A204.1 (cell line): ENCODE data around the gene USP5.
A peak's percentile ranks its signal among the peaks of the same experiment; 100 is the strongest.
"Not testable (repeated sequence)": the region's sequence is repeated elsewhere in the genome, so short reads cannot be mapped to it uniquely, and the experiment has no call there.

Source experiments
- FAIRE-seq: peaks from 2 replicates; lab custom pipeline; 2012; peaks lifted over from hg19 to GRCh38; lab: Jason Lieb, UNC

The USP5 gene

DNA sequence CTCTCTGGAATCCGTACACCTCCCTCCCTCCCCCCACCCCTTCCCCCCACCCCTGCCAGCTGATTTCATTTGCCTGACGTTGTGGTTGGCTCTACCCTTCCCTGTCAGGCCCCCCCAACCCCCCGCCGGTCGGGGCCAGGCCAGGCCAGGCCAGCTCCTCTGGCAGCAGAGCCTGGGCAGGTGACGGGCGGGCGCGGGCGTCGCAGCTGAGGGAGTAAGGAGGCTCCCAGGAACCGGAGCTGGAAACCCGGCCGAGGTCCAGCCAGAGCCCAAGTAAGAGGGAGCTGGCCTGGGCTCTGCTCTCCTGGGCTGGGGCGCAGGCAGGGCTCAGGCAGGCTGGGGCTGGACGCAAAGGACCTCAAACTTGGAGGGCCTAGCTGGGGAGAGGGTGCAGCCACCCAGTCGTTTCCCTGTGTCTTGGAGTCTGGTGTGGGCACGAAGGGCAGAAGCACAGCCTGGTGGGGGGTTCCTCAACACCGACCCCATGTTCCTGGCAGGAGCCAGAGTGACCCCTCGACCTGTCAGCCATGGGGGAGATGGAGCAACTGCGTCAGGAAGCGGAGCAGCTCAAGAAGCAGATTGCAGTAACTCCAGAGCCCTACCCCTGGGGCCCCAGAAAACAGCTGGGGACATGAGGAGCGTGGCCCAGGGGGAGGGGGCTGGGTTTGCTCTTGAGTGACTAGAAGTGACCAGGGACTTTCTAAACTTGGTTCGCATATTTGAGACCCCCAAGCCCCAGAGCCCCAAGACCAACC lies 11.0 kb upstream of the USP5 start, which contains the start of gene GNB3:
TSS of gene GNB3 (plus strand) at position 165 of the 755 bp plus-strand sequence. CDS start at position 528, 363 bp downstream.
- no peak for FAIRE-seq

DNA sequence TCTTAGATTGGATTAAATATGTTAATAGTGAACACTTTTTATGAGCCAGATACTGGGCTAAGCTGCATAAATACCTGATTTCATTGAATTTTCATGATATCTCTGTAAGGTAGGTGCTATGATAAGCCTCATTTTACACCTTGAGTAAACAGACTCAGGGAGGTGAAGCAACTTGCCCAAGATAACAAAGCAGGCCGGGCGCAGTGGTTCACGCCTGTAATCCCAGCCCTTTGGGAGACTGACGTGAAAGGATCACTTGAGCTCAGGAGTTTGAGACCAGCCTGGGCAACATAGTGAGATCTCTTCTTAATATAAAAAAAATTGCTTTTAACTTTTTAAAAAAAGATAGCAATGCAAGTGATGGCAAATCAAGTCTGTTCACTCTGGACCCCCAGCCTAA lies 9.9 kb upstream of the USP5 start:
- no peak for FAIRE-seq

DNA sequence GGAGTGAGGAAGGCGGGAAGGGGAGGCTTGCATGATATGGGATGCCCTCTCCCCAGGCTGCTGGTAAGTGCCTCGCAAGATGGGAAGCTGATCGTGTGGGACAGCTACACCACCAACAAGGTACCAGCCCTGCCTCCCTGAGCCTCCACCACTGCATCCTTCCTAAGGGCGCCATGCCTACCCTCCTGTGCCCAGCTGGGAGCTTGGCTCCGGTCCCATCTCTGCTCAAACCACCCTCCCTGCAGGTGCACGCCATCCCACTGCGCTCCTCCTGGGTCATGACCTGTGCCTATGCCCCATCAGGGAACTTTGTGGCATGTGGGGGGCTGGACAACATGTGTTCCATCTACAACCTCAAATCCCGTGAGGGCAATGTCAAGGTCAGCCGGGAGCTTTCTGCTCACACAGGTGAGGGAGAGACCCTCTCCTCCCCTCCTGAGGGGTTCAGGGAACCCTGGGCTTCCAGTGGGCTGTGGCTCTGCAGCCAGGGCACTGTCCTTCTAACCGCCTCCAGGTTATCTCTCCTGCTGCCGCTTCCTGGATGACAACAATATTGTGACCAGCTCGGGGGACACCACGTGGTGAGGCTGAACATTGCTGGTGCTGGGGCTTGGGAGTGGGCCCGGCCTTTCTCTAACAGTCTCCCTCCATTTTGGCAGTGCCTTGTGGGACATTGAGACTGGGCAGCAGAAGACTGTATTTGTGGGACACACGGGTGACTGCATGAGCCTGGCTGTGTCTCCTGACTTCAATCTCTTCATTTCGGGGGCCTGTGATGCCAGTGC lies 8.6 kb upstream of the USP5 start:
- FAIRE-seq, result no peak

DNA sequence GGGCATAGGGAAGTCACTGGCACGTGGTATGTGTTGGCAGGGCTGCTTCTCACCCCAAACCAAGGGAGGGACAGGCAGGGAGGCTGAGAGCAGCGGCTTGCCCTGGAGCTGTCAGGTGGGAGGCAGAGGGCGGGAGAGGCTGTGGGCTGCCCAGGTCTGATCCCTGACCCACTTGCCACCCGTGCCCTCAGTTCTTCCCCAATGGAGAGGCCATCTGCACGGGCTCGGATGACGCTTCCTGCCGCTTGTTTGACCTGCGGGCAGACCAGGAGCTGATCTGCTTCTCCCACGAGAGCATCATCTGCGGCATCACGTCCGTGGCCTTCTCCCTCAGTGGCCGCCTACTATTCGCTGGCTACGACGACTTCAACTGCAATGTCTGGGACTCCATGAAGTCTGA lies 6.6 kb upstream of the USP5 start:
- FAIRE-seq, result no peak

DNA sequence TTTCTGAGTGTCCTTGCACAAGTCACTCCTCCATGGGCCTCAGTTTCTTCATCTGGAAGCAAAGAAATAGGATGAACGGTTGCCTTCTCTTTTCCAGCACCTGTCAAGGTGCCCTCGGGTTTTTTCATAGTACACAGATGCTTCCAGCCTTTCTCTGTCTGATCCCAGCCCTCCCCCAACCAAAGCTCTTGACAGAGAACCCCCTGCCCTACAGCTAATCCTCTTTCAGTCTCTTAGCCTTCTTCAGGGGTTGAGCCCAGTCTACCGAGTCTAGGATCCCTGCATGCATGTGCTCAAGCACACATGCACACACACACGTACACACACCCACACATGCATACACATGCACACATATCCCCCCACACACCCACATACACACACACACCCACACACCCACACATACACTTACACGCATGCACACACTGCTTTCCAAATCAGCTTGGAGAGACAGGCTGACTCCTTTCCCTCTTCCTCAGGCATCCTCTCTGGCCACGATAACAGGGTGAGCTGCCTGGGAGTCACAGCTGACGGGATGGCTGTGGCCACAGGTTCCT lies 5.6 kb upstream of the USP5 start:
- no peak for FAIRE-seq

DNA sequence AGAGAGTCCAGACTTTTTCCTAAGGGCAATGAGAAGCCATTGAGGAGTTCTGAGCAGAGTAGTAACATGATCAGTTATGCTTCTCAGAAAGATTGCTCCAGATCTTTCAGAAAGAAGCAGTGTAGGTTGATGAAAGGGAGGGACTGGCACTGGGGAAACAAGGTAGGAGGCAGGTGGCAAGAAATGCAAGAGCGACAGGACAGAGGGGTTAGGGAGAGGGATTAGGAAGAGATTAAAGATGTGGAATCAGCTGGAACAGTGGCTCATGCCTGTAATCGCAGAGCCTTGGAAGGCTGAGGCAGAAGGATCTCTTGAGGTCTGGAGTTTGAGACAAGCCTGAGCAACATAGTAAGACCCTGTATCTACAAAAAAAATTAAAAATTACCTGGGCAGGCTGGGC lies 4.3 kb upstream of the USP5 start:
- FAIRE-seq, result no peak

DNA sequence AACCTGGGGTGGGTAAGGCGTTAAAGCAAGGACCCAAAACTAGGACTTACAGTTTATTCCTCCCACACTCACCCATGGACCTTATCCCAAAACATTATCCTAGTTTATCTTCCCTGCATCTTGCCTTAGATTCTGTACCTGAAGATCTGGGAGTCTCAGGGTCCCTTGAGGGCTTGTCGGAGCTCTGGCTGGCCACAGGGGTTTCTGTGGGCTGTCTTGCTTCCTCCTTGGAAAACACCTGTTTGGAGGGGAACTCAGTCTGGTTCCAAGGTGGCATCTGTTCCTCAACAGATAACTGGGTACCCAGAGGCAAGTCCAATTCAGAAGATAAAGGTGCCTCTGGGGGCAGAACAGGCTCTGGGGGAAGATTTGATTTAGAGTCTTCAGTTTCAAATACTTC lies 2.5 kb upstream of the USP5 start:
- no peak for FAIRE-seq

DNA sequence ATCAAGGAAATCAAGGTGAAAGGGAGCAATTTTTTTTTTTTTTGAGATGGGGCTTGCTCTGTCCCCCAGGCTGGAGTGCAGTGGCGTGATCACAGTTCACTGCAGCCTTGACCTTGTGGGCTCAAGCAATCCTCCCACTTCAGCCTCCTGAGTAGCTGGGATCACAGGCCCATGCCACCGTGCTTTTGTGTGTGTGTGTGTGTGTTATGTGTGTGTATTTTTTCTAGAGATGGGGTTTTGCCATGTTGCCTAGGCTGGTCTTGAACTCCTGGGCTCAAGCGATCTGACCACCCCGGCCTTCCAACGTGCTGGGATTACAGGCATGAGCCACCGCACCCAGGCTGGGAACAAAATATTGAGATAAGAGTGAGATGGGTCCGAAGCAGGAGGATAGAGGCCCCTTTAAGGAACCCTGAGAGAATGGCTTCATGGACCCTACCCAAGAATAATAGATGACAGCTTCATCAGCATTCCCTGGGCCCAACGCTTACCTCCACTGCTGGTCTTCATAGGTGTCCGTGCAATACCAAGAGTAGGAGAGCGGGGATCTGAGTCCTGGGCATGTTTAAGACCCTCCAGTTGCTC lies 1.9 kb upstream of the USP5 start:
- no peak for FAIRE-seq

DNA sequence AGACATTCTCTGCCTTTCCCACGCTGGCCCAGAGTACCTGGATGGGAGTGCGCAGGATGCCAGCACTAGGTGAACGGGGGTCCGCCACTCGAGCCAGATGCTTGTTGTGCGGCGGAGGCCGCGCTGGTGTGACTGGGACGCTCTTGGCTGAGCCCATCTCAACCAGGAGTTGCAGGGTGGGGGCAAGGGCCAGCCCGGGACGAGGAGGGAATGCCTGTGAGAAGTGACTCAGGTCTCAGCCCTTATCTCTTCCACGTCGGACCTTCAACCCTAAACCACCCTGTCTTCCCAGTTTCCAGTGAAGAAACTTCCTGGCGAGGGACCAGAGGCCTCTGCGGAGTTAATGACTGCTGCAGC lies 1.2 kb upstream of the USP5 start:
- FAIRE-seq, result no peak

DNA sequence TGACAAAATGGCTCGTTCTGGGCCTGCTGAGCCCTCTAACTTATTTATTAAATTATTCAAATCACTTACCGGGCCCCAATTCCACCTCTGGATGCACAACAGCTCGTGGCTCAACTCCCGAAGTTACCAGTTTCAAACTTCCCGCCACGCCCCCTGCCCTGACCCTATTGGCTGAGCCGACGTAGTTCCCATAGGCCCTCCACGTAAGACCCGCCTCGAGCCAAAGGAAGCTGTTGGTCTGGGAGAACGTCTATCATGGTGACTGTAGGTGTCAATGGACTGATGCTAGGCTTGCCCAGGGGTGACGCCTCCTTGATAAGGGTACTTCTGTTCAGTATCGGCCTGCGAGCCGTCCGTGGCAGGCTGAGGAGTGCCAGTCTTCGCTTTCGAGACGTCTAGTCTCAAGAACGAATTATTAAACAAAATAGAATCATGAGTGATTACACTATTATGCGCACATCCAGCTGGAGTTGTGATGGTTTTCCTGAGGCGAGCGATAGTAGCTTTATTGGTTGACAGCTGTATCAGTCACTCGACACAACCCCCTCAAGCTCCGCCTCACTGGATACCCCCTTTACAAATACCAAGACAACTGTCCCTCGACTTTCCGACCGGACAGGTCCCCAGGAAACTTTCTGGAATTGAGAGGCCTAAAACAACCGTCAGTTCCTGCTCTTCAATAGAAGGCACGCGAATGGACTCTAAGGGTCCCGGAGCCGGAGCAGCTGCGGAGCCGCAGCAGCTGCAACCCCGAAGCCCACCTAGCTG lies 613 bp upstream of the USP5 start, which contains the start of gene CDCA3:
TSS of gene CDCA3 (minus strand) at position 134 of the 768 bp plus-strand sequence. CDS start 334 bp downstream, outside the sequence.
- peak; percentile 96 for FAIRE-seq

DNA sequence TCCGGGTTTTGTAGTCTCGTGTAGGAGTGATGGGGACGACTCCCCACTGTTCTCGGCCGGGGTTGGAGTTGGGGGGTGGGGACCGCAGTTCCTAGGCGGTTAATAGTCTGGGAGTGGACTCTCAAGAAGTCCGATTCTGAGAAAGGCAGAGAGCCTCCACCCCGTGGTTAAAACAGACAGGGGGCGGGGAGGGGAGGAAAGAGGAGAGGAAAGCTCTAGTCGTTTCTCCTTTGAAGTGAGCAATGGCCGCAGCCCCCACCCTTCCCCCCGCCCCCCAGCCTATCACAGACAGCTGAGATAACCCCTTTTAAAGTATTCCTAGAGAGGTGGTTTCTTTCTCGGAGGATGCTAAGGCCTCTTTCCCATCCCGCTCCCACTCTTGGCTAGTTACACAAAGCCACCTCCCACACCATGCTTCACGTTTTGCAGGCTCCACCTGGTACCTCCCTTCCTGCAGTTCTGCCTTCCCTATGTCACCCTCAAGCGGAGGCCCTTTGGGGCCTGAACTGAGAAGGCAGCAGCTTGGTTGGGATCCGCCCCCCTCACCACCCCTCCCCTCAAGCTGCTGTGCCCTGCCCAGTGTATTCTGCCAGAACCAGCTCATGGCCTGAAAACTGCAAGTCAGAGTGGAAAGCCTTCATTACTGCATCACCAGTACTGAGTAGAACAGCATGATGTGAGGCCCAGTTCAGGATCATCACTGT lies 853 bp downstream of the USP5 start:
- peak; percentile 19 for FAIRE-seq

DNA sequence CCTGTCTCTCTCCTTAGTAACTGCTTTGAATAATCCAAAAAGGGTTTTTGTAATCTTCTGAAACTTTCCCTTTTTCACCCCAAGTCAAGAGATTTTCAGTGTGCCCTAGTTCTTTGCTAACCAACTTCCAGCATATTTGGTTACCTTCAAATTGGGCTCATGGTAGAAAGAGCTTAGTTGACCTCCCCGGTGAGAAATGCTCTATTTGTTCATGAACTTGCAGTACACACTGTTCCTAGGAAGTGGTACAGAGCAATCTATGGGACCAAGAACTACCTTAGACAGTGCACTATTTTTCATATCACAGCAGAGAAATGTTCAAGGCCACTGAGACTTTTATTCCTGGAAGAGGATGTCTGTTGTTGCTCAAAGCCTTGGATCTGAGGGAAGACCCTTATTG lies 1.7 kb downstream of the USP5 start:
- FAIRE-seq, result no peak

DNA sequence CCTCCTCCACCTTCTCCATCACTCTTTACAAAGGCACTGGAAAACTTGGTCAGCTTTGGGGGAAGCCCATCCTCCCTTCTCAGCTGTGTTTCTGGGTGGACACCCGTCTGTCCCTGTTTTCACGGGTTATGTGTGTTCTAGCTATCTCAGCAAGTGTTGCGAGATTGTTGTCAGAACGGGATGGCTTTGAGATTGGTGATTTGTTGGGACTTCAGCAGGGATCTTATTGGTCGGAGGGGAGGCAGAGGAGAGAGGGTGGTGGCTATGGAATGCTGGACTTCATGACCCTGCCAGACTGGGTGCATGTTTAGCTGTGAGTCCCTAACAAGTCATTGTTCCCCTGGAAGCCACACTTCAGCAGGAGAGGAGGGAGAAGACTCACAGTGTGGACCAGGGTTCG lies 2.1 kb downstream of the USP5 start:
- FAIRE-seq, result no peak

DNA sequence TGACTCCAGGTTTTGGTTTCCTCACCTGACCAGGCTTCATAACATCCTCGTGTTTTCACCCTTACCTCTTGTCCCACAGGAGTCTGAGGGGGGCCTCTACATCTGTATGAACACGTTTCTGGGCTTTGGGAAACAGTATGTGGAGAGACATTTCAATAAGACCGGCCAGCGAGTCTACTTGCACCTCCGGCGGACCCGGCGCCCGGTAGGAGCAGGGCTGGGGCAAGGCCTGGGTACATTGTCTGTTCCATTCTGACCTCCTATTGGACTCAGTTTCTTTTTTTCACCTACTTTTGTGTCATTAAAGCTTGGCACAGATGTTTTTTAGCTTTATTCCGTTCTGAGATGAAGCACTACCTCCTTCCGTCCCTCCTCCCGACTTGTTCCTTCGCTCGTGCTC lies 3.4 kb downstream of the USP5 start:
- no peak for FAIRE-seq

DNA sequence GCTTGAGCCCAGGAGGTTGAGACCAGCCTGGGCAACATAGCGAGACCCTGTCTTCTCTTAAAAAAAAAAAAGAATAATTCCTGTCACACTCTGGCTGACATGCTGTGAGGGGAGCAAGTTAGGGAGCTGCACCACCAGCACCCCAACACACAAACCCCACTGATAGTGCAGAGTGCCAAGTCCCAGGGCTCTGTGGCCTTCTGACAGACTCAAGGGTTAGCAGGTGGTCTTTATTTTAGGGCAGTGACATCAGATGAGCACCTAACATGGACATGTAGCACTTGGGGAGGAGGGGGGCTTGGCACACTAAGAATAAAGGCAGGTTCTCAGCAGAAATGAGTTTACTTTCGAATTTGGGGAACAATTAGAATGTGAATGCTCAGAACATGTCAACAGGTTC lies 6.8 kb downstream of the USP5 start:
- no peak for FAIRE-seq

DNA sequence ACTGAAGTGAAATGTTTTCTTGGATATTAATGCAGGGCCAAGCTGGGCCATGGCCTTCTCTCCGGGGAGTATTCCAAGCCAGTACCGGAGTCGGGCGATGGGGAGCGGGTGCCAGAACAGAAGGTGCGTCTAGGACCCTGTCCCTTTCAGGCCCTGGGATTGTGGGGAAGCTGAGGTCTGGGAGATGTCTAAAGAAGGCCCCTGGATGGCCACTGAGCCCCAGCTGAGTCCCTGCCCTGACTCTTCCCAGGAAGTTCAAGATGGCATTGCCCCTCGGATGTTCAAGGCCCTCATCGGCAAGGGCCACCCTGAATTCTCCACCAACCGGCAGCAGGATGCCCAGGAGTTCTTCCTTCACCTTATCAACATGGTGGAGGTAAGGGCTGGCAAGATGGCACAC lies 8.2 kb downstream of the USP5 start:
- FAIRE-seq, result no peak

DNA sequence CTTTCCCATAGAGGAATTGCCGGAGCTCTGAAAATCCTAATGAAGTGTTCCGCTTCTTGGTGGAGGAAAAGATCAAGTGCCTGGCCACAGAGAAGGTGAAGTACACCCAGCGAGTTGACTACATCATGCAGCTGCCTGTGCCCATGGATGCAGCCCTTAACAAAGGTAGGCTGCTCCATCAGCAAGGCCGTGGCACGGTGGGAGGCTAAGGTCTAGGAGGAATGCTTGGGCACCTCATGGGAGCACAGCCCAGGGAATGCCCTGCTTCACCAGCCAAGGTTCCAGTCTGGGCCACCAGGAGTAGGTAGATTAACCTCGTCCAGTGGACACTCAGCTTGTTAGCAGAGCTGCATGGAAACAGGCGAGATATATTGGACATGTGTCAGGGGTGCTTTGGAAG lies 9.0 kb downstream of the USP5 start:
- no peak for FAIRE-seq

DNA sequence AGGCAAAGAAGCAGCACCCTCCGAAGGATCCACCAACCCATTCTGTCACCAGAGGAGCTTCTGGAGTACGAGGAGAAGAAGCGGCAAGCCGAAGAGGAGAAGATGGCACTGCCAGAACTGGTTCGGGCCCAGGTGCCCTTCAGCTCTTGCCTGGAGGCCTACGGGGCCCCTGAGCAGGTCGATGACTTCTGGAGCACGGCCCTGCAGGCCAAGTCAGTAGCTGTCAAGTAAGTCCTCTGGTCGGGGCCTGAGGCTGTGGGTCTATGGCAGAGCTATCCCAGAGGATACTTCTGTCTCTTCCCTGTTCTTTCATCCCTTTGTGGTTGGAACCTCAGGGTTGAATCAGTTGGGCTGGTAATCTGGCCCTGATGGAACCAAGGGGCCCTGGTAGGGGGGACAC lies 9.4 kb downstream of the USP5 start:
- no peak for FAIRE-seq

DNA sequence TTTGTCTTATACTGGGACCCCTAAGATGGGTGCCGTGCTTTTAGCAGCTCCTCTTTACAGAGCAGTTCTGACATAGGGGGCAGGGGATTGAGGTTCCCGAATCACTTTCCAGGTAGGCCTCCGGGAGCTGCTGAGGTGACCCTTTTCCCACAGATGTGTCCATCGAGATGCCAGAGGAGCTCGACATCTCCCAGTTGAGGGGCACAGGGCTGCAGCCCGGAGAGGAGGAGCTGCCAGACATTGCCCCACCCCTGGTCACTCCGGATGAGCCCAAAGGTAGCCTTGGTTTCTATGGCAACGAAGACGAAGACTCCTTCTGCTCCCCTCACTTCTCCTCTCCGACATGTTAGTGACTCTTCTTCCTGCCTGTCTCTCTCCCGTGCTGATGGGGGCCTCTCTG lies 11.1 kb downstream of the USP5 start:
- no peak for FAIRE-seq

DNA sequence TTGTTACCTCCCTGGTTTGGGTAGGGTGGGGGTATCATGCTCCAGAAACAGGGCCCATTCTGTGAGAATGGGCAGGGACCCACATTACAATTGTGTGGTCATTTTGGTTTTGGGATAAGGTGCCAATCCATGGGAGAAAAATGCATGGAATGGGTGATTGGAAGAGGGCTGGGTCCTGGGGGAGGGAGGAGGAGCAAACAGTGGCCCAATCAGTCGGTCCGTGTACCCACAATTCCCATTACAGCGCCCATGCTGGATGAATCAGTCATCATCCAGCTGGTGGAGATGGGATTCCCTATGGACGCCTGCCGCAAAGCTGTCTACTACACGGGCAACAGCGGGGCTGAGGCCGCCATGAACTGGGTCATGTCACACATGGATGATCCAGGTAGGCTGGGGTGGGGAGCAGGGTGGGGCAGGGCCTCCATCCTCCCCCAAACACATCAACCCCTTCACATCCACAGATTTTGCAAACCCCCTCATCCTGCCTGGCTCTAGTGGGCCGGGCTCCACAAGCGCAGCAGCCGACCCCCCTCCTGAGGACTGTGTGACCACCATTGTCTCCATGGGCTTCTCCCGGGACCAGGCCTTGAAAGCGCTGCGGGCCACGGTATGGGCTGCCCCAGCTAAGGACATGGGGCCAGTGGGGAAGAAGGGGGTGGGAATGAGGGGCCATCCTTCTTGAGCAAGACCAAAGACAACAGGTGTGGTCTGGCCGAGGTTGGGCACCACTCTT lies 11.8 kb downstream of the USP5 start:
- no peak for FAIRE-seq

DNA sequence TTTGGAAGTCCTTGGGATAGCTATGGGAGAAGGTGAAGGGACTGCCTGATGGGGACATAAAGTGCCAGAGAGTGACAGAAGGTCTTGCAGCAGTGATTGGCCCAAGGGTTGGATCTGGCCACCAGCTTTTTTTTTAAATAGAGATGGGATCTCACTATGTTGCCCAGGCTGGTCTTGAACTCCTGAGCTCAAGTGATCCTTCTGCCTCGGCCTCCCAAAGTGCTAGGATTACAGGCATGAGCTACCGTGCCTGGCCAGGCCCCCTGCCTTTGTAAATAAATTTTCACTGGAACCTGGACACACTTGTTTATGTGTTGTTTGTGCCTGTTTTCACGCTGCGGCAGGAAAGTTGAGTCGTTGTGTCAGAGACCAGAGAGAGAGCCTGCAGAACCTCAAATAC lies 13.4 kb downstream of the USP5 start:
- FAIRE-seq, result not testable (repeated sequence)
